HG03460 (cell line): ENCODE data around the gene LY6G5B.
A peak's percentile ranks its signal among the peaks of the same experiment; 100 is the strongest.

Experiments used
- ATAC-seq: cut with Tn5 transposase; IDR thresholded peaks from one replicate; pipeline ENCODE4 v1.9.1; 2021; ENCODE audit not compliant: unreplicated experiment

Gene LY6G5B

GRCh38 chr6:31669676-31670075 is at the start of gene LY6G5B:
TSS of gene LY6G5B (plus strand) at chr6:31669976. CDS start at chr6:31670951, 975 bp downstream.
- no peak for ATAC-seq

- ATAC-seq: peak; percentile 42
These were observed 49.0 kb upstream of the LY6G5B start, which contains the start of gene PRRC2A for GRCh38 chr6:31620586-31621319. TSS of gene PRRC2A (plus strand) at chr6:31620715. CDS start at chr6:31622790, 2,075 bp downstream.

- ATAC-seq: no peak
These were observed 48.3 kb upstream of the LY6G5B start for GRCh38 chr6:31621320-31621939.

- ATAC-seq: no peak
These were observed 47.8 kb upstream of the LY6G5B start for GRCh38 chr6:31621991-31622390.

GRCh38 chr6:31622684-31623091 is 47.1 kb upstream of the LY6G5B start:
- ATAC-seq: no peak

- no peak for ATAC-seq
These were observed 45.7 kb upstream of the LY6G5B start for GRCh38 chr6:31624070-31624469.

GRCh38 chr6:31626952-31627351 is 42.8 kb upstream of the LY6G5B start:
- ATAC-seq: no peak

- ATAC-seq: no peak
These were observed 42.0 kb upstream of the LY6G5B start for GRCh38 chr6:31627690-31628287.

- no peak for ATAC-seq
These were observed 40.8 kb upstream of the LY6G5B start for GRCh38 chr6:31629014-31629413.

- no peak for ATAC-seq
These were observed 39.4 kb upstream of the LY6G5B start for GRCh38 chr6:31630177-31630934.

GRCh38 chr6:31631209-31631608 is 38.6 kb upstream of the LY6G5B start:
- ATAC-seq: no peak

- ATAC-seq: no peak
These were observed 38.0 kb upstream of the LY6G5B start for GRCh38 chr6:31631681-31632278.

- no peak for ATAC-seq
These were observed 37.4 kb upstream of the LY6G5B start for GRCh38 chr6:31632279-31632946.

- ATAC-seq: no peak
These were observed 36.3 kb upstream of the LY6G5B start for GRCh38 chr6:31633447-31633846.

- no peak for ATAC-seq
These were observed 35.6 kb upstream of the LY6G5B start for GRCh38 chr6:31634131-31634530.

- no peak for ATAC-seq
These were observed 34.7 kb upstream of the LY6G5B start for GRCh38 chr6:31634969-31635575.

- ATAC-seq: no peak
These were observed 32.8 kb upstream of the LY6G5B start for GRCh38 chr6:31636698-31637596.

- no peak for ATAC-seq
These were observed 30.7 kb upstream of the LY6G5B start for GRCh38 chr6:31639043-31639442.

GRCh38 chr6:31639449-31639861 is 30.3 kb upstream of the LY6G5B start:
- ATAC-seq: no peak
